T-helper 17 cell (primary cell): ENCODE data around the gene MMADHC. TPM values are rescaled to one million over a fixed set of nuclear protein-coding genes. Genes with fewer than 3 reads are reported as not detected.

Experiments used
- ATAC-seq: fragments of 150-1000 bp; cut with Tn5 transposase; 2 replicates; pipeline ENCODE4 v1.10.0; 2021; ENCODE audit warnings: mild to moderate bottlenecking, moderate library complexity
- DNase-seq, 3 donors: peaks; one replicate each; pipeline versions ENCODE4 v3.0.0 to v3.0.0-alpha.2; 2020 to 2021
- H3K9me3 ChIP-seq: one replicate; pipeline ENCODE4 v1.7.0; 2013; ENCODE audit warnings: low read length, mild to moderate bottlenecking; ENCODE audit not compliant: control insufficient read depth, poor library complexity, severe bottlenecking
- H3K27ac Mint-ChIP-seq: one replicate; pipeline ENCODE4 v1.8.0; 2022; ENCODE audit warnings: mild to moderate bottlenecking, moderate library complexity, mixed read lengths
- H3K27me3 Mint-ChIP-seq: one replicate; pipeline ENCODE4 v1.8.0; 2022; ENCODE audit warnings: mixed read lengths
- H3K36me3 Mint-ChIP-seq: one replicate; pipeline ENCODE4 v1.8.0; 2022; ENCODE audit warnings: low read depth, mixed read lengths
- H3K4me1 Mint-ChIP-seq: one replicate; pipeline ENCODE4 v1.8.0; 2022; ENCODE audit warnings: mild to moderate bottlenecking, mixed read lengths
- H3K4me3 Mint-ChIP-seq: one replicate; pipeline ENCODE4 v1.8.0; 2022; ENCODE audit warnings: mild to moderate bottlenecking, moderate library complexity, mixed read lengths
- total RNA-seq, 4 donors: library from RNA in 2 of 4; stranded (reverse) in 2 of 4; gene quantifications; one replicate each; pipeline ENCODE4 v1.2.3 and lab custom pipeline; 2022 to 2026

The MMADHC gene
- total RNA-seq, 2 donors from 2014 or later, result 61.7 to 66.9 TPM

DNA sequence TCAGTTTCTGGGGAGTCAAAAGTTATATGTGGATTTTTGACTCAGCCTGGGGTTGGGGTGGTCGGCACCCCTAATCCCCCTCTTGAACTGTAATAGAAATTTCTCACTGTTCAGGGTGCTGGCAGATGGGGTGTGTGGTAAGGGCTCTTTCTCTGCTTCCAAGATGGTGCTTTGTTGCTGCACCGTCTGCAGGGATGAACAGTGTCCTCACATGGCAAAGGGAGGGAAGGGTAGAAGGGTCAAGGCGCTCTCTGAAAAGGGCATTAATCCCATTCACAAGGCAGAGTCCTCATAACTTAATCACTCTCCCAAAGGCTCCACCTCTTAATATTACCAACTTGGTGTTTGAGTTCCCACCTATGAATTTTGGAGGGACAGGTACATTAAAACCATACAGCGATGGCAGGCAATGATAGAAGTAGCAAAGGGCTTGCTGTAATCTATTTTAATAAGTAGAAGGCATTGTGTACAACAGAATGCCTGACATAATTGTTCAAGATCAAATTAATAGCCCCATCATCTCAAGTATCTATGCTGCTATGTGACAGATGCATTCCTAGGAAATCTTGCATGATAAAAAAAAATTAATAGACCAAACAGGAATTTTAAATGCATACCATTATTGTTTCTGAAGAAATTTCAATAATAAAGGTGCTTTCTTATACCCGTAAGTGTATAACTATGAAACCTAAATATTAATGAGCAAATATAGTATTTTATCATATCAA lies 28.1 kb downstream of the MMADHC start:
- Mint-ChIP-seq H3K27me3 (no peaks in the 10 kb centered on the region), H3K36me3 (no peaks in the 10 kb centered on the region), H3K4me1 (no peaks in the 10 kb centered on the region)

DNA sequence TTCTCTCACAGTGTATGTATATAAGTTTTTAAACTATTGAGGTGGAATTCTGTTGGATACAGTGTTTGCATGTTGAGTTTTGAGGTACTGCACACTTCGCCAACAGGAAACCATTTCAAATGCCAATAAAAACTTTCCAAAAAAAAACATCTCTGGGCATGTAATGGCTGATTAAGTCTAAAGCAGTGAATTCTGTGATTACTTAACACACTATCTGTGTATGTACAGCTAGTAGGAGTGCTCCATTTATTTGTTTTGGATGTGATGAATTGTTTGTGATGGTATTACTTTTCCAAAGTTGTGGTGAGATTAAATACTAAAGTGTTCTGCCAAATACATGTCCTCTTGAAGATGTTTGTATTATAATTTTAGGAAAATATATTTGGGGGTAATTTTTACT lies 31.1 kb downstream of the MMADHC start:
- Mint-ChIP-seq H3K27me3 (peaks cover 19% of the 10 kb centered on the region), H3K4me3 (no peak overlapping the region), H3K36me3 (no peaks in the 10 kb centered on the region), H3K4me1 (no peaks in the 10 kb centered on the region), H3K27ac (no peak overlapping the region)
- H3K9me3 ChIP-seq, result no peaks in the 10 kb centered on the region
- DNase-seq (no peak), ATAC-seq (no peak)

More for the DNA sequence above, 28.1 kb downstream of the MMADHC start:
- DNase-seq, result no peak
- no peaks in the 10 kb centered on the region for H3K9me3 ChIP-seq
- H3K27ac Mint-ChIP-seq, result no peak overlapping the region
- no peak overlapping the region for H3K4me3 Mint-ChIP-seq
- no peak for ATAC-seq

DNA sequence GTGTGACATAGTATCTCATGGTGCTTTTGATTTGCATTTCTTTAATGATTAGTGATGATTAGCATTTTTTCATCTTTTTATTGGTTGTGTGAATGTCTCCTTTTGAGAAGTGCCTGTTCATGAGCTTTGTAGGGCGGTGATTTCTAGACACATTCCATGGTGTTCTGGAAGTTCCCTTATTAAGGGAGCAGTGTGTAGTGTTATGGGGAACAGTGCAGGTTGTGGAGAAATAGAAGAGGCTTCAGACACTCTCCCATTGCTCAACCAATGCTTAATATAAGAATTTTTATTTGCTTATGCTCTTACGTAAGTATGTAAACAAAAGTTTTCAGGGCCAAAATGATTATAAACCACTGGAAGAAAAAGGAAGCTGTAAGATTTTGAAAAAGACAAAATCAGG lies 34.7 kb downstream of the MMADHC start:
- H3K27ac Mint-ChIP-seq, result no peak overlapping the region
- ATAC-seq (no peak), DNase-seq (no peak)
- H3K9me3 ChIP-seq, result no peaks in the 10 kb centered on the region
- H3K4me1 Mint-ChIP-seq, result no peaks in the 10 kb centered on the region
- H3K27me3 Mint-ChIP-seq, result peaks cover 19% of the 10 kb centered on the region
- H3K4me3 Mint-ChIP-seq, result no peak overlapping the region
- no peaks in the 10 kb centered on the region for H3K36me3 Mint-ChIP-seq

DNA sequence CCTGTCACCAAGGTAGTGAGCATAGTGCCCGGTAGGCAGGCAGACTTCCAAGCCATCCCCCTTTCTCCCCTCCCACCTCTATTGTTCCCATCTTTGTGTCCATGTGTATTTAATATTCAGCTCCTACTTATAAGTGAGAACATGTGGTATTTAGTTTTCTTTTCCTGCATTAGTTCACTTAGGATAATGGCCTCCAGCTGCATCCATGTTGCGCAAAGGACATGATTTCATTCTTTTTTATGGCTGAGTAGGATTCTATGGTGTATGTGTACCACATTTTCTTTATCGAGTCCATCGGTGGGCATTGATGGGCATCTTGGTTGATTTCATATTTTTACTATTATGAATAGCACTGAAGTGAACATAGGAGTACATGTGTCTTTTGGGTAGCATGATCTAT lies 35.3 kb downstream of the MMADHC start:
- no peak for ATAC-seq
- no peaks in the 10 kb centered on the region for H3K9me3 ChIP-seq
- Mint-ChIP-seq H3K36me3 (no peaks in the 10 kb centered on the region), H3K27me3 (peaks cover 19% of the 10 kb centered on the region), H3K27ac (no peak overlapping the region), H3K4me3 (no peak overlapping the region), H3K4me1 (no peaks in the 10 kb centered on the region)
- no peak for DNase-seq

DNA sequence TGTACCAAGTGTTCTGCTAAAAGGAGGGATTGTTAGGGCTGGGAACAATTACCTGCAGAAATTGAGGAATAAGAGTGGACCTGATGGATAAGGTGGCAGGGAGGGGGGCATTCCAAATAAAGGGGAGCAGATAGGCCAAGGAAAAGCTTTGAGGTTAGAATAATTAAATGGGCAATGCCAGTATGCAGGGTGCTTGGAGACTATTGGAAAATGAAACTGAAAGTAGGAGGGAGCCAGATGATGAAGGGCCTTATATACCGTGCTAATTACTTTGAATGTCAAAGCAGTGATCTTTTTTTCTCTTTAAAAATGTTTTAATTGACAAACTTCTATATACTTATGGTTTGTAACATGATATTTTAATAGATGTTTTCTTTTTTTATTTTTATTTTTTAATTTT lies 42.9 kb downstream of the MMADHC start:
- H3K4me3 Mint-ChIP-seq, result peak overlapping the region; percentile 86

DNA sequence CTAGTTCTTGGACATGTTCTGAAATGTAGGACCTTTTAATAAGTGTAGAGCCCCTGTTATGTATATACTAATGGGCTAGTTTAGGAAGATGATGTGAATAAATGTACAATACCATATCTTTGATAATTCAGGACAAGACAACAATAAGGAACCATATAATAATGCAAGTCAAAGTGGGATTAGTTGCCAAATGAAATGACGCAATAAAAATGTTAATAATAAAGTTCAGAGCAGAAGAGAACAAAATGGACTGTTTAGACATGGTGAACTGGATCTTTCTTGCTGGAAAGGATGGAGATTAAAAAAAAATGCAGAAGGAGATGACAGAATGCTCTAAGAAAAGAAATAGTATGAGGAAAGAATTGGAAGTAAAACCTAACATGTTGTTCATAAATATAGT lies 43.7 kb downstream of the MMADHC start:
- peak overlapping the region; percentile 67 for H3K4me3 Mint-ChIP-seq
- ATAC-seq, result no peak
- DNase-seq, result no peak
- no peaks in the 10 kb centered on the region for H3K27me3 Mint-ChIP-seq
- H3K4me1 Mint-ChIP-seq, result peaks cover 10% of the 10 kb centered on the region
- H3K27ac Mint-ChIP-seq, result no peak overlapping the region
- H3K9me3 ChIP-seq, result no peaks in the 10 kb centered on the region
- H3K36me3 Mint-ChIP-seq, result no peaks in the 10 kb centered on the region

More for the DNA sequence above, 42.9 kb downstream of the MMADHC start:
- Mint-ChIP-seq H3K4me1 (peaks cover 10% of the 10 kb centered on the region), H3K27me3 (no peaks in the 10 kb centered on the region), H3K27ac (no peak overlapping the region), H3K36me3 (no peaks in the 10 kb centered on the region)
- DNase-seq (no peak), ATAC-seq (peak; percentile 63)
- no peaks in the 10 kb centered on the region for H3K9me3 ChIP-seq

DNA sequence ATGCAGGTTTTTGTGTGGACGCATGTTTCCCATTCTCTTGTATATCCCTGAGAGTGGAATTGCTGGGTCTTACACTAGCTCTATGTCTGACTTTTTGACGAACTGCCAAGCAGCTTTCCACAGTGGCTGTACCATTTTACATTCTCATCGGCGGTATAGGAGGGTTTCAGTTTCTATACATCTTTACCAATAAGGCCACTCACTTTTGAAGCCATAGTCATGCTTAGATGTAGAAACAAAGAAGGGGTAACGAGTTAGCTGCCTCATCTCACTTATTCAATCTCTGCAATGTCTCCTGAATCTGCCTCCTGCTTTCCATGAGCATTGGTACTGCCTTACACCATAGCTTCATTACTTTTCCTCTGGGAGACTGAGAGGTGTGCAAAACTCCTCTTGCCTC lies 47.4 kb downstream of the MMADHC start:
- Mint-ChIP-seq H3K27me3 (no peaks in the 10 kb centered on the region), H3K27ac (no peak overlapping the region), H3K4me3 (no peak overlapping the region), H3K36me3 (no peaks in the 10 kb centered on the region), H3K4me1 (peaks cover 14% of the 10 kb centered on the region)
- no peak for DNase-seq
- no peak for ATAC-seq
- H3K9me3 ChIP-seq, result no peaks in the 10 kb centered on the region

DNA sequence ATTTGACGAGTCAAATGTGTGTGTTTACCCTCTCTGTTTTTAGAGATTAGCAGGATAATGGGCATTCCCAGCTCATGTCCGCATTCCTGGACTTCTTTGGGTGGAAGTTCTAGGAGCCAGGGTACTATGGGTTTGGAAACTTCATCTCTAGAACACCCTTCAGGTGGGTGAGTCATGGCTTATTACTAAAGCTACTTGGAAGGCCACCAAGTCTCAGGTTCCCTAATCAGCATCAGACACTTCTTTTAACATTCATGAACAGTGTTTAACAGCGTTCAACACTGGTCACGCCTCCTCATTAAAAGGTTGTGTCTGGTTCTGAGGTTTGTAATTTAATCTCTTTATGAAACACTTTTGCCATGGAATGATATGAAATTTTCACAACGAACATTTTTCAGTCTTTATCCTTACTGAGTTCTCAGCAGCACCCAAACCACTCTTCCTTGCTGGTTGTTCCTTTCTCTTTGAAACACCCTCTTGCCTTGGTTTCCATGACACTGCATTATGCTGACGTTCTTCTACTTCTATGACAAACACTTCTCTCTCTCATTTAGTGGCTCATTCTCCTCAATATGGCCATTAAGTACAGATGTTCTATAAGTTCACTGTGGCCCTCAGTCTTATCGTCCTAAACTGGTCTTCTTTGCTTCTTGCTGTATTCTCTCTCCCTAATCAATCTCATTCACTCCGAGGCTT lies 49.3 kb downstream of the MMADHC start:
- Mint-ChIP-seq H3K27ac (no peak overlapping the region), H3K4me1 (peaks cover 6% of the 10 kb centered on the region), H3K36me3 (no peaks in the 10 kb centered on the region), H3K4me3 (no peak overlapping the region), H3K27me3 (no peaks in the 10 kb centered on the region)
- ATAC-seq (no peak), DNase-seq (no peak)
- no peaks in the 10 kb centered on the region for H3K9me3 ChIP-seq

DNA sequence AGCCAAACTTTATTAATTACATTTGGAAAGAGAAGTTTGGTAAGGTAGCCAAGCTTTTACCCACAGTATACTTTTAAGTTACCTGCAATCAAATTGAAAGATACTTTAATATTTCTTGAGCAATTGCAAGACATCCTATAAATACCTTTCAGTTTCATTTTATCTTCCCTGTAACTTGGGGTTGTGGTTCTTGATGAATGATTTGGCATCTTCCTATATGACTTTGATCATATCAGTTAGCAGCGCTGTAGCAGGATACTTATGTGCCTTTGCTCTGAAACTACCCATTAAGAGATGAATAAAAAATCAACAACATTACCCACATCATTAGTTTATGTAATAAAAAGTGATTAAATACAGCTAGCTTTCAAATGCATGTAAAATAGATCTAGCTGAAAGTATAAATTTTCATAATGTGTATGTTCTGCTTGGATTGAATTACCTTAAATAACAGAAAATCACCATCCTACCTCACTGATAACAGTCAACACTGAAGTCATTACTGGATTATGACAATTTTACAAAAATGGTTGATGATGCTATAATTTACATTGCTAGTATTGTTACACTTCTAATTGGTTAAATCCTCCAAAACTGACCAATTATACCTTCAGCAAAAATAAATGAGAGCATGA lies 50.4 kb downstream of the MMADHC start:
- no peak overlapping the region for H3K27ac Mint-ChIP-seq
- no peaks in the 10 kb centered on the region for H3K9me3 ChIP-seq

DNA sequence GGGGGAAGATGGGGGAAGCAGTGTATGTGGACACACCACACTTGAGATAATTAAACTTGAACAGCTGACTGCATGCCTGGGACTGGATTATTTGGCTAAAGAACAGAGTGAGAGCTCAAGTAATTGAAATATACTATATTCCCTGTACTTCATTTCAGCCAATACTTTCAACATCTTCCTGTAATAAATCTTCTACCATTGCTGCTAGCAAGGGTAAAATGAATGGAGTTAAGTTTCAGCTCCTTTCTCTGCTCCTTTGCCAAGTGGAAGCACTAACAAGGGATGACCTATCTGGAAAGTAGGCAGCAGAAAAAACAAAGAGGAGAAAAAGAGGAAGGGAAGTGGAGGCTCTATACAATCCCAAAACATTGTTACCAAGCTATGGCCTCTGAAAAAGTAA lies 50.9 kb downstream of the MMADHC start:
- Mint-ChIP-seq H3K36me3 (no peaks in the 10 kb centered on the region), H3K27me3 (no peaks in the 10 kb centered on the region), H3K4me1 (peaks cover 6% of the 10 kb centered on the region), H3K27ac (no peak overlapping the region), H3K4me3 (no peak overlapping the region)
- ATAC-seq (no peak), DNase-seq (no peak)
- H3K9me3 ChIP-seq, result no peaks in the 10 kb centered on the region

More for the DNA sequence above, 50.4 kb downstream of the MMADHC start:
- no peak for DNase-seq
- no peaks in the 10 kb centered on the region for H3K36me3 Mint-ChIP-seq
- ATAC-seq, result peak; percentile 35
- H3K4me3 Mint-ChIP-seq, result no peak overlapping the region
- H3K4me1 Mint-ChIP-seq, result peaks cover 6% of the 10 kb centered on the region
- H3K27me3 Mint-ChIP-seq, result no peaks in the 10 kb centered on the region

DNA sequence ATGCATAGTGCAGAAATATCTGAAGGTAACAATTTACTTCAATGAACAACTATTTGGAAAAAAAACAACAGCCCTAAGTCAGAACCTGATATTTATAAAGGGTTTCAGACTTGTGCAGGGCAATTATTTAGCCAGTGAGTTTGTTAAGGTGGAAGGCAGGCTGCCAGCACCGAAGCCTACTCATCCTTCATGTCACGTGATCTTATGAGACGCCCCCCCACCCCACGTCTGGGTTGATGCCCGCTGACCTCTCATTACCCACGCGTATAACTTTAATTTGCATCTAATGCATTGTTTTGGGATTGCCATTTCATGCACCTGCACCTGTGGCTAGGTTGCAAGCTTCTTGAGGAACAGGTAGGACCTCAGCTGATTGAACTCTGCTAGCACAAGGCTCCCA lies 52.9 kb downstream of the MMADHC start:
- no peak for ATAC-seq
- peaks cover 9% of the 10 kb centered on the region for H3K27me3 Mint-ChIP-seq

DNA sequence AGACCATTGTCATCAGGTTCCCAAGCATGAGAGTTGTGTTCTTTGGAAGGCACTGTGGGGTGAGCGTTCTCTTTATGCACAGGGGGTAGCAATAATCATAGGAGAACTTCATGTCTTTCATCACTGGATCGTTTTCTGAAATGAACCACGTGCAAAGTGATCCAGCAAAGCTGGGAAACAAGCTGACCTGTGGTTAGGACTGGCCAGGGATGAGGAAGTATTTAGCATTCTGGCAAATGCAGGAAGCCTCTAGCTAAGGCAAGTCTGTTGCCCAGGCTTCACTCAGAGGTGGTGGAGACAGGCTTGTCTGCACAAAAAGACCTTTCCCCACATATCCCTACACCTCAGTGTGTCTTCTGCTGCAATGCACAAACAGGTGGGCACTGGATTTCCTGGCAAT lies 58.6 kb downstream of the MMADHC start:
- ATAC-seq (no peak), DNase-seq (no peak)
- Mint-ChIP-seq H3K36me3 (peaks cover 4% of the 10 kb centered on the region), H3K27me3 (peaks cover 25% of the 10 kb centered on the region), H3K4me3 (no peak overlapping the region), H3K4me1 (peaks cover 2% of the 10 kb centered on the region), H3K27ac (no peak overlapping the region)
- no peaks in the 10 kb centered on the region for H3K9me3 ChIP-seq

More for the DNA sequence above, 52.9 kb downstream of the MMADHC start:
- H3K9me3 ChIP-seq, result no peaks in the 10 kb centered on the region
- no peak for DNase-seq
- Mint-ChIP-seq H3K4me3 (no peak overlapping the region), H3K4me1 (peaks cover 6% of the 10 kb centered on the region), H3K36me3 (no peaks in the 10 kb centered on the region), H3K27ac (no peak overlapping the region)

DNA sequence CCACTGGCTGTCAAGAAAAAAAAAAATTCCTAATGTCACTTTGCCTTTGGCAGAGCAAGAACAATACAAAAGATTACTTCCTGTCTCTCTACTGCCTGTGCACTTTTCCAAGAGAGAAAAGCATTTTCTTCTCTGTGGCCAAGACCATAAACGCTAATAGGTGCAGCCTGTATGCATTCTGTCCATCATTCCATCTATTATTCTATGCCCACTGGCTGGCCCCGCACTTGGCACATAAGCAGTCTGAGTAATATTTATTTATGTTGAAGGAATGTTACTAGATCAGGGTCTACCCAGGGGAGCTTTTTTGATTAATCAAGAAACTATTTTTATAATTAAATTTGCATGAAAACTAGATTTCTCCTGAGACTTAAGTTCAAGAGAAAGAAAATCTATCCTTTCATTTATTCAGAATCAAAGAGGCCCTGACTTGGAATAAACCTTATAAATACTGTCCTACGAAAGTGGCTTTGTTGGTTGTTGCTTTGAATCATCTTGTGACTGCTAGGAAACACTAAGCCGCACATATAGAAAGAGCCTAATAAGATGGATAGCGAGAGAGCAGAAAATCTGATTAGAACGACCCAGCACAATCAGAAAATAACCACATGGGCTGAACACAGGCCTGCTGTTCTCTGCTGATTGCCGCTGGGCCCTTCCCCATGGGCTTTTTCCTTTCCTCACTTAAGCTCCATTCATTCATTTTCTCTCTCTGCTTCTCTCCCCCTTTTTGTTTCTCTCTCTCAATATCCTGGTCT lies 59.4 kb downstream of the MMADHC start:
- no peaks in the 10 kb centered on the region for H3K9me3 ChIP-seq
- no peak for ATAC-seq
- Mint-ChIP-seq H3K4me1 (no peaks in the 10 kb centered on the region), H3K27me3 (peaks cover 32% of the 10 kb centered on the region), H3K4me3 (no peak overlapping the region), H3K36me3 (peaks cover 4% of the 10 kb centered on the region), H3K27ac (no peak overlapping the region)
- no peak for DNase-seq
